HG02571 (cell line): ENCODE data around the gene HYCC1.
"Not testable (repeated sequence)": the region's sequence is repeated elsewhere in the genome, so short reads cannot be mapped to it uniquely, and the experiment has no call there.

Experiments
- ATAC-seq: cut with Tn5 transposase; IDR thresholded peaks from one replicate; pipeline ENCODE4 v1.9.1; 2021; ENCODE audit warnings: mild to moderate bottlenecking, moderate library complexity; ENCODE audit not compliant: unreplicated experiment

The HYCC1 gene

DNA sequence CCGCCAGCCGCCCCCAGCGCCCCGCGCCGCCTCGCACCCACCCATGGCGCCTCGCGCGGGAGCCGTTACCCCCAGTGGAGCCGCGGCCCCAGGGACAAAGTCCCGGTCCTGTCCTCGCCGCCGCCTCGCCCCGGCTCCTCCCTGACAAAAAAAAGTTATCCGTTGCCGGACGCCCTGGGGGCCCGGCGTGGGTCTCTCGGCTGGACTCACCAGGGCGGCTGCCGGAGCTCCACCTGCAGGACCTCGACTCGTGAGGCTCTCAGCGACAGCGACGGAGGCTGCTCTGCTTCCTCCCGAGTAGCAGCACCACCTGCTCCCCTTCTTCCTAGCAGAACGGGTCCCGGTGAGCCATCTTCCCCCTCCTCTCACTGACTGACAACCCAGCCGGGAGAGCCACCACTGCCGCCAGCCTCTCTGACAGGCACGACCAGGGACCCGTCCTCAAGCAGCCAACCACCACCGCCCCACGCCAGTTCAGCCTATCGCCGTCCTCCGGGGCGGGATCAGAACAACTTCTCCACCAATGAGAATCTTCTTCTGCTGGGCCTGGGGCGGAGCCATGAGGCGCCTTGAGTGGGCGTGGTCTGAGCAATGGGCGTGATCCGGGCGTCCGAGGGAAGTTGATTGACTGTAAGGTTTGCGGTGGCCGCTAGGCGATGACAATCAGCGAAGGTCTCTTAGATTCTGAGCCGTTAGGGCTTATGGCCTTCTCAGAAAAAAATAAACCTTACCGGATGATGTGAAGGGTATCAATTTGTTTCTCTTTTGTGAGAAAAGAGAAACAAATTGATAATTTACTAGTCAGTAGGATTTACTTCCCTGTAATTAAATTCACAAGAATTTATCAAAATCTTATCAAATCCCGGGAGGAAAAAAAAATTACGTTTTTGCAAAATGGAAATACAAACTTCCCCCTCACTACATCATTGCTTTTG lies at the start of gene HYCC1:
TSS of gene HYCC1 (minus strand) at position 416 of the 935 bp plus-strand sequence. CDS start 23,019 bp downstream, outside the sequence.
- ATAC-seq, result peak; percentile 96

GRCh38 chr7:23062452-23062851 lies 48.5 kb upstream of the HYCC1 start:
- ATAC-seq, result no peak

GRCh38 chr7:23061327-23061726 lies 47.4 kb upstream of the HYCC1 start:
- ATAC-seq, result no peak

DNA sequence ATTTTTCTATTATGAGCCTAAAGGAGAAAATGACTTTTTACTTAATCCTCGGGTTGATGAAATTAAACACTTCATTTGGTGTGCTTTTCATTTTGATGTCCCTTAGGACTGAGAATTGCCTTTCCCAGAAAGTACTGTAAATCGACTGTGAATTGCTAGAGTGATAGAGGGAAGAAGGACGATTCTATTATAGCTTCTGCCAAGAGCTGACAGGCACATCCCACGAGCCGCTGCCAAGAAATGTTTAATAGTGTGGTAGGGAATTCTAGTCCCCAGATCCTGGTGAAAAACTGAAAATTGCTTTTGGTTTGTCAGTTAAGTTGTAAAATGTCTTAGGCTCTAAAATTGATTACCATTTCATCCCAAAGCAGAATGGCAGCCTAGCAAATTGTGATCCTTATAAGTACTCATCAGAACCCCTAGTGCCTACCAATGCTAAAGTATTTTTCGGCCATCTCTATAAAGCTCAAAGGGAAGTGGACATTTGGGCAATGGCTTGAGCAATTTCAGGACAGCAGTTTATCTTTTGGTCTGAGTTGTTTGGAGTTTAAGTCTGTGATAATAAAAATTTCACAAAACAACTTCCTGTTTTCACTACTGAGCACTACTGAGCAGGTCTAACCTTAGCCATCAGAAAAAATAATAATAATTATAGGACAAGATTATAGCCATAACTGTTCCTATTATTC lies 44.6 kb upstream of the HYCC1 start:
- ATAC-seq, result no peak

DNA sequence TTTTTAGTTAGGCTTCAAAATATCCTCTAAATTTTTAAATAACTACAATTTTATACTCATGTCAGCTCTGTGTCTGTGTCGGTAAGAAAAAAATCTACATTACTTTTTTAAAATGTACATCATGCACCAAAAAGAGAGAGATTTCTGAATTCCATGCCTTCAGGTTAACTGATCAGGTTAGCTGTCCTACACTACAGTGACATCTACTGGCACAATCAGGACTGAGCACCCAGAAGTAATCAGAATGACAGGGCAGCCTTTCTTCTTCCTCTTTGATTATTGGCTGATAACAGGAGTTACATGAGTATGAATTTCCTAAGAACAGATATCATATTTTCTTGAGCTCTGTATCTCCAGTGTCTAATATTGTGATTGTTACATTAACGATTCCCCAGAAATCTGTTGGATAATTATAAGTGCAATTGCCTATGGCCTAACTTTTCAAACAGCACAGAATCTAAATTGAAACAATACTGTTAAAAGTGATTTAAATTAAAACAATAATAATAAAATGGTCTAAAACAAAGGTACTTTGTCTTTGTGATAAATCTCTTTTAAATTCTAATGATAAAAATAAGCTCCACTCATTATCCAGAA lies 41.8 kb upstream of the HYCC1 start:
- peak; percentile 76 for ATAC-seq

DNA sequence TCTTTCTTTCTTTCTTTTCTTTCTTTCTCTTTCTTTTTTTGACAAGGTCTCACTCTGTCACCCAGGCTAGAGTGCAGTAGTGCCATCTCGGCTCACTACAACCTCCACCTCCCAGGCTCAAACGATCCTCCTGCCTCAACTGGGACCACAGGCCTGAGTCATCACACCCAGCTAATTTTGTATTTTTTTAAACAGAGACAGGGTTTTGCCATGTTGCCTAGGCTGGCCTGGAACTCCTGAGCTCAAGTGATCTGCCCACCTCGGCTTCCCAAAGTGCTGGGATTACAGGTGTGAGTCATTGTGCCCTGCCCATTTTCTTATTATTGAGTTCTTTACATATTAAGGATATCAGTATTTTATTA lies 37.2 kb upstream of the HYCC1 start:
- ATAC-seq, result not testable (repeated sequence)

- ATAC-seq, result not testable (repeated sequence)
These were observed 32.4 kb upstream of the HYCC1 start for GRCh38 chr7:23046336-23046735.

DNA sequence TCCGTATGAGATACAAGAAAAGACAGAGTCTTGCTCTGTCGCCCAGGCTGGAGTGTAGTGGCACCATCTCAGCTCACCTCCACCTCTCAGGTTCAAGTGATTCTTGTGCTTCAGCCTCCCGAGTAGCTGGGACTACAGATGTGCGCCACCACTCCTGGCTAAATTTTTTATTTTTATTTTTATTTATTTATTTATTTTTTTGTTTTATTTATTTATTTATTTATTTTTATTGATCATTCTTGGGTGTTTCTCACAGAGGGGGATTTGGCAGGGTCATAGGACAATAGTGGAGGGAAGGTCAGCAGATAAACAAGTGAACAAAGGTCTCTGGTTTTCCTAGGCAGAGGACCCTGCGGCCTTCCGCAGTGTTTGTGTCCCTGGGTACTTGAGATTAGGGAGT lies 31.2 kb upstream of the HYCC1 start:
- ATAC-seq, result not testable (repeated sequence)

DNA sequence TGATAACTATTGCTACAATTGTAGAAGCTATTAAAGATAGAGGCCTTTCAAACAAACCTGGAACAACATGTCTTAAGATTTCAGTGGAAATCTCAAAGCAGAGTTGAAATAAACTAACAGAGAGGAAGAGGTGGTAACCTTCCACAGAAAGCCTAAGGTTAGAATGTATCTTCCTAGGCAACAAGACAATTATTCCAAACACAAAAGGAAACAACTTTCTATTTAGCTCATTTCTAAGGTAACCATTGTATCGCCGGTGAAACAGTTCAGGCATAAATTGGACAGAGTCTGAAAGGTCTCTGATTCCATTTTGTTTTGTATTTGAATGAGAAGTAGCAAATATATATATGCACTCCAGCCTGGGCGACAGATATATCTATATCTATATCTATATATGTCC lies 30.7 kb upstream of the HYCC1 start:
- no peak for ATAC-seq

GRCh38 chr7:23043441-23043840 lies 29.5 kb upstream of the HYCC1 start:
- ATAC-seq, result no peak

GRCh38 chr7:23039674-23040073 lies 25.7 kb upstream of the HYCC1 start:
- not testable (repeated sequence) for ATAC-seq

- ATAC-seq, result not testable (repeated sequence)
These were observed 21.8 kb upstream of the HYCC1 start for GRCh38 chr7:23035542-23036371.

DNA sequence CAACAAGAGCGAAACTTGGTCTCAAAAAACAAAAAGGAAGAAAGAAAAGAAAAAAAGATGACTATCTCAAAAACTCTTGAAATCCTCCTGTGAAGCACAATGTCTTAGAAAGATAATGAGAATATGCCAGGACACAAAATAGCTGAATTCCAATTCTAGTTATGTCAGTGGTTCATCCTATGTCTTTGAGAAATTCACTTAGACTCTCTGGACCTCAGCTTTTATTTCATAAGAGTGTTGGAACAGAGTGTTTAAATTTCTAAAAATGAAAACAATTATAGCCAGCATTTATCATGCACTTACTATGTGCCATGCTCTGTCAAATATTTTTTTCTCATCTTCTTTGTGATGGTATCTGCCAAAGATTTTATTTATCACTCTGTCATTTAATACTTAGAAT lies 13.3 kb upstream of the HYCC1 start:
- no peak for ATAC-seq

DNA sequence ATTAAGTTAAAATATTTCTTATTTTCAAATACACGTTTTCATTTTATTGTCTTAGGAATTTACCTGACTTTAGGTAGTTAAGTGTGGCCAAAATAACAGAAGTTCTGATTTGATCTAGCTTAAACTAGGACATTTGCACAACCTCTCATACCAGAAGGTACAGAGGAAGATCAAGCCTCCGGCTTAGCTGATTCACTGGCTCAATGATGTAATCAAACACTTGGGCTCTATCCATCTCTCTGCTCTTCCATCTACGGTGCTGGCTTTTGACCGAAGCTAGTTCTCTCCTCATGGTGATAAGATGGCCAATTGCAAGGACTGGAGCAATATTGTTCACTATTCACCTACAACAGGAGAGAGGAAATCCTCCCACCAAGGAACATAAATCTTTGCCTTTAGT lies 12.2 kb upstream of the HYCC1 start:
- ATAC-seq, result no peak

DNA sequence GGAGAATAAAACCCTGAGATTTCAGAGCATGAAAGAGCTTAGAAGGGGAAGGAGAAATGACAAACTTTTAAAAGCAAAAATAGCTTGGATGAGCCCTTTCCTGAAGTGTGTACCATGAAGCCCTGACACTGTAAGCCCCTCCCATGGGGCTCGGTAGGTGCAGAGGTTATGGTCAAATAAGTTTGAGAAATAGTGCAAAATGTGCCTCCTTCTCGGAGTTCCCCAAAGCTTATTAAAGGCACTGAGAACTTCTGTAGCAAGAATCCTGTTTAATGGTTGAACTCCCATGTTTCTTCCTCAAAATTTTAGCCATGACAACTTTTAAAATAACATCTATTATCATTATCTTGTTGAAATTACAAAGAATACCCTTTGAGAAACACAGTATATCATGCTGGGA lies 10.5 kb upstream of the HYCC1 start:
- ATAC-seq, result no peak

DNA sequence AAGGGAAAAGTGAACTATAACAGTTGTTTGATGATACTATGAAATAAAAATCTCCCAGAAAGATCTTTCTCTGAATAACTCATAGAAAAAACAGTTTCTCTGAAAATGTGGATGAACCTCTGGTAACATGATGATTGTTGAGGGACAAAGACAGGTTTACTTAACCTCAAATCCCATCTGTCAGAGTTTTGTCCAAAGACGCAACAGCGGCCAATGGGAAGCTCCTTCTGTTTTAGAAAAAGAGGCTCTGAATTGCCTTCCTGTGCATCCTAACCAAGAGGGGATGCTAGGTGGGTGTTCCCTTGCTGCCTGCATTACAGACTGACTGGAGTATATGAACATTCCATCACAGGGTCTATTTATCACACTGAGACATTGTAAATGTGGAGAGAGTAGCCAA lies 8.9 kb upstream of the HYCC1 start:
- ATAC-seq, result no peak

- no peak for ATAC-seq
These were observed 8.4 kb upstream of the HYCC1 start for GRCh38 chr7:23022258-23022769.

- no peak for ATAC-seq
These were observed 7.7 kb upstream of the HYCC1 start for GRCh38 chr7:23021596-23021995.

DNA sequence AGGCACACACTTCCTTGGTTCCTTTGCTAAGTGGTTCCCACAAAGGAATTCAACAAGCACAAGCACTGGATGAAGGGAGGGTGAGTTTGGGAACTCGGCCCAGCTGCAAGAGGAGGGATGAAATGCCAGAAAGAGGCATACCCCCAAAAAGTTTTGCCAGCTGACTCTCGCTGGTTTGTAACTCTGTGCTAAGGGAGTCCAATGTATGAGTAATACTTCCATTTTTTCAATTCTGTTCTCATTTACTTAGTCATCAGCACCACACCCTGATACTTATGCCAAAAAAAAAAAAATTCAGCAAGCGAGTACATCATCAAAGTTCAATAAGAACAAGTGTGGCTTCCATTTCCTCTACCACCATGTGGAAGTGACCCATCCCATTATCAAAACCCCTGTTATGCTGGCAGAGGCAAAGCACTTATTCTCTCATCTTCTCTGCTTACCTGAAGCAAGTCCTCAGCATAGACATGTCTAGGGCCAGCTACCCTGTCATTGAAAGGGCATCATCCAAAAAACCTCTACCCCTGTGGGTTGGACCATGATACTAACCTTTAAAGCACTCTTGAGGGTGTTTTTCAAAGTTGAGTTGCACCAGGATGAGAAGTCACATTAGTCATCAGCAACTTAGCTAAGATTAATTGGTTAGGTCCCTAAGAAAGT lies 6.9 kb upstream of the HYCC1 start:
- no peak for ATAC-seq

DNA sequence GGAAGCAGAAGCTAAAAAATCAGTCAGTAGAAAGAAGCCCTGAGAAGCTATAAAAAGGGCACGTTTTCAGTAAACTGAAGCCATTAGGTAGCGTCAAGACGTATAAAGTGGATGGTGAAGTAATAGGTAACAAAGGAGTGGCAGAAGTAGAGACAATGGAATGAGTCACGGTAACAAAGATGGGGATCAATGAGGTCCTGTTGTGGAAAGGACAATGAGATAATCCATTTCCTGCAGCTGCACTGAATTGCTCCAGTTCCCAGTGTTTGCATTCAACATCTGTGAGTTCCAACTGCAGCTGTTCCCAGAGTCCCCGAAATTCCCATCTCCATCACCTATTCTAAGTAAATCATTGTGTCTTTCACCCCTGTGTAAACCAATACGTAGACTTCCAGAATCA lies 4.8 kb upstream of the HYCC1 start:
- ATAC-seq, result no peak
